Measurements from ENCODE around the gene MEF2D. TPM values are rescaled to one million over a fixed set of nuclear protein-coding genes. Genes with fewer than 3 reads are reported as not detected.

Gene MEF2D
- total RNA-seq, 6 experiments from 2014 or later = 13.3 to 17.1 (median 15.0) TPM

DNA sequence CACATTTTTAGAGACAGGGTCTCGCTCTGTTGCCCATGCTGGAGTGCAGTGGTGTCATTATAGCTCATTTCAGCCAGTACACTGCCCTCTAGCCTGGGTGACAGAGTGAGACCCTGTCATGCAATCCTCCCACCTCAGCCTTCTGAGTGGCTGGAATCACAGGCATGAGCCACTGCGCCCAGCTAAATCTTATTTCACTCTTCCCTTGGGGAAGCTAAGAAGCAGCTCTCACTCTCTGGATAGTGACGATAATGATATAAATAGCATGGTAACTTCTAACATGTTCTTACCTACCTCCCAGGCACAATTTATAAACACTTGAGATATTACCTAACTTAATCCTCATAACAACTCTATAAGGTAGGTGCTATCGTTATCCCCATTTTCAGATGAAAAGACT, 46.9 kb upstream of the MEF2D start:
- no peak for TF ChIP-seq POLR2A (IDR thresholded peaks at IDR 0.05)
- TF ChIP-seq, protein P1, sequence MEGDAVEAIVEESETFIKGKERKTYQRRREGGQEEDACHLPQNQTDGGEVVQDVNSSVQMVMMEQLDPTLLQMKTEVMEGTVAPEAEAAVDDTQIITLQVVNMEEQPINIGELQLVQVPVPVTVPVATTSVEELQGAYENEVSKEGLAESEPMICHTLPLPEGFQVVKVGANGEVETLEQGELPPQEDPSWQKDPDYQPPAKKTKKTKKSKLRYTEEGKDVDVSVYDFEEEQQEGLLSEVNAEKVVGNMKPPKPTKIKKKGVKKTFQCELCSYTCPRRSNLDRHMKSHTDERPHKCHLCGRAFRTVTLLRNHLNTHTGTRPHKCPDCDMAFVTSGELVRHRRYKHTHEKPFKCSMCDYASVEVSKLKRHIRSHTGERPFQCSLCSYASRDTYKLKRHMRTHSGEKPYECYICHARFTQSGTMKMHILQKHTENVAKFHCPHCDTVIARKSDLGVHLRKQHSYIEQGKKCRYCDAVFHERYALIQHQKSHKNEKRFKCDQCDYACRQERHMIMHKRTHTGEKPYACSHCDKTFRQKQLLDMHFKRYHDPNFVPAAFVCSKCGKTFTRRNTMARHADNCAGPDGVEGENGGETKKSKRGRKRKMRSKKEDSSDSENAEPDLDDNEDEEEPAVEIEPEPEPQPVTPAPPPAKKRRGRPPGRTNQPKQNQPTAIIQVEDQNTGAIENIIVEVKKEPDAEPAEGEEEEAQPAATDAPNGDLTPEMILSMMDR (IDR thresholded peaks at IDR 0.05) = no peak
- Histone ChIP-seq H3K4me1 (no peaks in the 10 kb centered on the region), H3K9me3 (no peaks in the 10 kb centered on the region), H3K4me3 (no peak overlapping the region), H3K36me3 (no peaks in the 10 kb centered on the region), H3K27me3 (no peaks in the 10 kb centered on the region), H3K27ac (no peak overlapping the region)
- ATAC-seq = no peak
- WGBS (ENCODE audit: insufficient coverage, low coverage, low lambda C conversion rate, missing lambda C conversion rate) = 96% methylated on average over 4 of the region's 4 CpGs
- DNase-seq = no peak
- intact Hi-C loops (cut with DNase I) = no loop called here

DNA sequence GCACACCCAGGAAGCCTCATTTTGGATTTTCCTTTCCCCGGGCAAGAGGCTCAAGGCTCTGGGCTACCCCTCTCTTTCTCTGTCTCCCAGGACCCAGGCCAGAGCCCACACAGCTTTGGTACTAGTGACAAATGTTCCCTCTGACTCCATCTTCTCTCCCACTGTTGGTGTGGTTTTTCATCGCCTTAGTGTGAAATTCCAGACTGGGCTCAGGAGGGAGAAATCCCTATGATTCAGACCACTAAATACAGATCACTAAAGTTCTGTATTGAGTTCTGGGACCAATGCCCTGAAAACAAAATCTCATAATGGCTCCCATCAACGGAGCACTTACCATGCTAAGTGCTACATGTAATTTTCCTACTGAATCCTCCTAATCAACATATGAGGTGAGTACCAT, 45.7 kb upstream of the MEF2D start:
- DNase-seq (no peak), ATAC-seq (no peak)
- Histone ChIP-seq H3K27ac (no peak overlapping the region), H3K36me3 (no peaks in the 10 kb centered on the region), H3K27me3 (no peaks in the 10 kb centered on the region), H3K9me3 (no peaks in the 10 kb centered on the region), H3K4me1 (no peaks in the 10 kb centered on the region), H3K4me3 (no peak overlapping the region)
- 100% methylated on average over 2 of the region's 3 CpGs for WGBS (ENCODE audit: insufficient coverage, low coverage, low lambda C conversion rate, missing lambda C conversion rate)
- no peak for TF ChIP-seq POLR2A (IDR thresholded peaks at IDR 0.05)
- TF ChIP-seq, protein P1 (IDR thresholded peaks at IDR 0.05) = no peak
- intact Hi-C loops (cut with DNase I) = no loop called here

DNA sequence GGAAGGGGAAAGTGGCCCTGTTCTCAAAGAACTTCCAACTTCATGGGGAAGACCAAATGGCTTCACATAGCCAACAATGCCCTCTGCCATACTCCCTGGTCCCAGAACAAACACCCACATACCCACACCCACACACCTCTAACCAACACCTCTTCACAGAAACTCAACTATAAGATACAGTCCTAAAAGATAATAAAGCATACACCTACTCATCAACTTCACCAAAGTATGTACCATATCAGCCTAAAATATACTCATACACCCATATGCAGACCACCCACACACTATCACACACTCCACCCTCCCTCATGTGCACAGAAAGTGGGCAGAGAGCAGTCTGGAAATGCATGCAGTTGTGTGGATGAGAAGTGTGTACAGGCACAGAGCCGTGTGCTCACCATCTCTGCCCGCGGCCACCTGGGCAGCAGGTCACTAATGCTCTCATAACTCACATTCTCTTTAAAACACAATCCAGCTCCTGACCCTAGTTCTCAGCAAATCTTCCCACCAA, 44.1 kb upstream of the MEF2D start:
- no peaks in the 10 kb centered on the region for H3K9me3 ChIP-seq
- H3K36me3 ChIP-seq = no peaks in the 10 kb centered on the region
- intact Hi-C loops (cut with DNase I) = no loop called here
- ATAC-seq (no peak), DNase-seq (no peak)
- no peak overlapping the region for H3K27ac ChIP-seq
- no peaks in the 10 kb centered on the region for H3K27me3 ChIP-seq
- TF ChIP-seq, protein P1 (IDR thresholded peaks at IDR 0.05) = no peak
- no peak overlapping the region for H3K4me3 ChIP-seq
- no peaks in the 10 kb centered on the region for H3K4me1 ChIP-seq
- 100% methylated on average over 3 of the region's 3 CpGs for whole genome bisulfite sequencing (ENCODE audit: insufficient coverage, low coverage, low lambda C conversion rate, missing lambda C conversion rate)

GRCh38 chr1:156543066-156543465, 42.5 kb upstream of the MEF2D start:
- Histone ChIP-seq H3K27ac (no peak overlapping the region), H3K9me3 (no peaks in the 10 kb centered on the region), H3K27me3 (no peaks in the 10 kb centered on the region), H3K4me3 (no peak overlapping the region), H3K36me3 (no peaks in the 10 kb centered on the region), H3K4me1 (no peaks in the 10 kb centered on the region)
- WGBS (ENCODE audit: insufficient coverage, low coverage, low lambda C conversion rate, missing lambda C conversion rate) = 60% methylated on average over 1 of the region's 1 CpG
- DNase-seq (no peak), ATAC-seq (no peak)
- intact Hi-C loops (cut with DNase I) = no loop called here
- TF ChIP-seq, protein P1 (IDR thresholded peaks at IDR 0.05) = no peak
- TF ChIP-seq POLR2A (IDR thresholded peaks at IDR 0.05) = no peak

DNA sequence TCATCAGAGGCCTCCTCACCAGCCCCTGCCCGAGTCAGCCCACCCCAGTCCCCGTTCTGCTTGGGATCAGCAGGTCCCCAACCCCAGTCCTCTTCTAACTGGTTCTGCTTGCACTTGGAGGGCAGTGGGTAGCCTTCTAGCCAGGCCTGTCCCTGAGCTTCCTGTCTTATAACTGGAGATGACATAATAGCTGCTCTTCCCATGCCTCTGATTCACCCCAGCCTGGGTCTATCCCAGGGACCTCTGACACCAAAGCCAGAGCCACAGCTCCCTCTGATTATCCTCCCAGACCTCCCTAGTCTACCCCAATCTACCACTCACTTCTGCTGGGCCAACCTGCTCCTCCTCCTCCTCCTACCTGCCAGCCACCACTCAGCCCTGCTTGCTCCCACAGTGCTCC, 40.4 kb upstream of the MEF2D start:
- 94% methylated on average over 2 of the region's 2 CpGs for WGBS (ENCODE audit: insufficient coverage, low coverage, low lambda C conversion rate, missing lambda C conversion rate)
- H3K27me3 ChIP-seq = no peaks in the 10 kb centered on the region
- H3K36me3 ChIP-seq = no peaks in the 10 kb centered on the region
- H3K4me3 ChIP-seq = no peak overlapping the region
- TF ChIP-seq, protein P1 (IDR thresholded peaks at IDR 0.05) = no peak
- TF ChIP-seq POLR2A (IDR thresholded peaks at IDR 0.05) = no peak
- H3K27ac ChIP-seq = no peak overlapping the region
- H3K4me1 ChIP-seq = no peaks in the 10 kb centered on the region
- DNase-seq (no peak), ATAC-seq (peak in 1 of 4 donors; percentile 57)
- no peaks in the 10 kb centered on the region for H3K9me3 ChIP-seq
- intact Hi-C loops (cut with DNase I) = no loop called here

Measured in right lobe of liver (tissue), 6 donors.